Liver (tissue), 9 donors: ENCODE measurements around the gene WEE2. TPM values are rescaled to one million over a fixed set of nuclear protein-coding genes. Genes with fewer than 3 reads are reported as not detected.
A peak's percentile ranks its signal among the peaks of the same experiment; 100 is the strongest.

Experiments
- DNase-seq: peaks from one replicate; pipeline ENCODE4 v3.0.0-alpha.2; 2017; ENCODE audit warnings: low spot score
- H3K27ac ChIP-seq, 2 donors: one replicate each; pipeline ENCODE4 v1.7.0; 2013; ENCODE audit warnings: inconsistent platforms in 2 of 2, low read length in 2 of 2, control low read depth in 1 of 2, low read depth in 1 of 2, mild to moderate bottlenecking in 1 of 2
- H3K27me3 ChIP-seq, 4 donors: one replicate each; pipeline versions ENCODE4 v1.6.1 to v1.7.0; 2013; ENCODE audit warnings: low read length in 3 of 4, inconsistent platforms in 1 of 4, mild to moderate bottlenecking in 1 of 4, moderate library complexity in 1 of 4; ENCODE audit not compliant: control insufficient read depth in 4 of 4, insufficient read depth in 4 of 4
- H3K36me3 ChIP-seq, 4 donors: one replicate each; pipeline versions ENCODE4 v1.6.1 to v1.7.0; 2013; ENCODE audit warnings: low read length in 3 of 4, mild to moderate bottlenecking in 3 of 4, low read depth in 1 of 4, moderate library complexity in 1 of 4; ENCODE audit not compliant: control insufficient read depth in 4 of 4, insufficient read depth in 3 of 4
- H3K4me1 ChIP-seq, 4 donors: one replicate each; pipeline versions ENCODE4 v1.6.1 to v1.7.0; 2013; ENCODE audit warnings: low read length in 3 of 4, mild to moderate bottlenecking in 3 of 4, moderate library complexity in 1 of 4; ENCODE audit not compliant: control insufficient read depth in 4 of 4, insufficient read depth in 4 of 4
- H3K4me3 ChIP-seq, 3 donors: one replicate each; pipeline versions ENCODE4 v1.6.1 to v1.7.0; 2013; ENCODE audit warnings: low read length in 3 of 3, control low read depth in 1 of 3, low read depth in 1 of 3, mild to moderate bottlenecking in 1 of 3
- H3K9ac ChIP-seq, 2 donors: one replicate each; pipeline ENCODE4 v1.7.0; 2013; ENCODE audit warnings: low read length in 2 of 2, mild to moderate bottlenecking in 2 of 2, moderate library complexity in 2 of 2, control low read depth in 1 of 2, low read depth in 1 of 2
- H3K9me3 ChIP-seq, 4 donors: one replicate each; pipeline versions ENCODE4 v1.6.1 to v1.7.0; 2013; ENCODE audit warnings: low read length in 3 of 4; ENCODE audit not compliant: control insufficient read depth in 4 of 4
- ATF3 ChIP-seq: IDR thresholded peaks from 2 replicates; pipeline ENCODE4 v1.6.1; 2016; ENCODE audit warnings: antibody characterized with exemption
- CTCF ChIP-seq: fragments of 150-350 bp; IDR thresholded peaks from 2 replicates; pipeline ENCODE4 v1.5.1; 2017; ENCODE audit warnings: improper control_type of control experiment, low read depth, low read length; ENCODE audit not compliant: missing input control
- EGR1 ChIP-seq, 2 donors: IDR thresholded peaks; 2 replicates each; pipeline ENCODE4 v1.6.1; 2016 to 2018; ENCODE audit warnings: antibody characterized with exemption in 2 of 2, low read depth in 2 of 2
- FOXA1 ChIP-seq: IDR thresholded peaks from 2 replicates; pipeline ENCODE4 v1.6.1; 2016; ENCODE audit warnings: antibody characterized with exemption
- FOXA2 ChIP-seq: IDR thresholded peaks from 2 replicates; pipeline ENCODE4 v1.6.1; 2016; ENCODE audit warnings: antibody characterized with exemption
- GABPA ChIP-seq, 2 donors: IDR thresholded peaks in 1 of 2; conservative IDR thresholded peaks in 1 of 2; 2 replicates each; pipeline ENCODE4 v1.6.1; 2016; ENCODE audit warnings: antibody characterized with exemption in 2 of 2, mild to moderate bottlenecking in 1 of 2, moderate library complexity in 1 of 2
- HNF4A ChIP-seq, 2 donors: conservative IDR thresholded peaks; 2 replicates each; pipeline ENCODE4 v1.6.1; 2016; ENCODE audit warnings: antibody characterized with exemption in 2 of 2, mild to moderate bottlenecking in 2 of 2
- HNF4G ChIP-seq: IDR thresholded peaks from 2 replicates; pipeline ENCODE4 v1.6.1; 2016; ENCODE audit warnings: antibody characterized with exemption
- JUND ChIP-seq, 2 donors: IDR thresholded peaks; 2 replicates each; pipeline ENCODE4 v1.6.1; 2016; ENCODE audit warnings: antibody characterized with exemption in 2 of 2
- MAX ChIP-seq: IDR thresholded peaks from 2 replicates; pipeline ENCODE4 v1.6.1; 2016; ENCODE audit warnings: antibody characterized with exemption
- NR2F2 ChIP-seq: IDR thresholded peaks from 2 replicates; pipeline ENCODE4 v1.6.1; 2016; ENCODE audit warnings: antibody characterized with exemption
- RAD21 ChIP-seq, 2 donors: IDR thresholded peaks; 2 replicates each; pipeline ENCODE4 v1.6.1; 2016; ENCODE audit warnings: antibody characterized with exemption in 2 of 2, mild to moderate bottlenecking in 2 of 2
- REST ChIP-seq: IDR thresholded peaks from 2 replicates; pipeline ENCODE4 v1.6.1; 2016; ENCODE audit warnings: antibody characterized with exemption, mild to moderate bottlenecking
- RXRA ChIP-seq, 2 donors: IDR thresholded peaks; 2 replicates each; pipeline ENCODE4 v1.6.1; 2017 to 2018; ENCODE audit warnings: antibody characterized with exemption in 2 of 2, mild to moderate bottlenecking in 1 of 2
- YY1 ChIP-seq: IDR thresholded peaks from 2 replicates; pipeline ENCODE4 v1.6.1; 2016; ENCODE audit warnings: antibody characterized with exemption, mild to moderate bottlenecking
- ZBTB33 ChIP-seq: IDR thresholded peaks from 2 replicates; pipeline ENCODE4 v1.6.1; 2016; ENCODE audit warnings: antibody characterized with exemption
- WGBS: extraction: QIAGEN DNeasy Blood & Tissue Kit; methylation state at CpG from one replicate; pipeline ENCODE4 v1.1.7; 2013; 5-methylcytosine and 5-hydroxymethylcytosine counted together
- polyA plus RNA-seq, 2 donors: library from polyadenylated mRNA; stranded (reverse) in 1 of 2; unstranded in 1 of 2; fragments of 200-250 nt in 1 of 2; fragments of >200 nt in 1 of 2; fragmentation: Nextera tagmentation in 1 of 2; extraction: Ambion mirVana in 1 of 2; gene quantifications; one replicate each; pipeline versions ENCODE4 v1.2.1 to v1.2.3, GENCODE V29; 2013 to 2015
- total RNA-seq, 2 donors: library from RNA; depleted of rRNA; stranded (reverse); fragments of >200 nt; gene quantifications; one replicate each; pipeline ENCODE4 v1.2.3, GENCODE V29; 2014
- donor health status: healthy.
- donor health status: healthy.
- donor health status: healthy.
- donor health status: healthy.
- donor health status: healthy.

Gene WEE2
- total and polyA plus RNA-seq, 4 donors = not detected

- H3K27me3 ChIP-seq = no peaks in the 10 kb centered on the region
- peak overlapping the region; percentile 74 to 79 for H3K27ac ChIP-seq
- WGBS = under 1% methylated on average over 6 of the region's 6 CpGs
- H3K4me1 ChIP-seq = peaks cover 8 to 15% (median 12%) of the 10 kb centered on the region in 4 donors
- H3K9ac ChIP-seq = peak overlapping the region; percentile 23 to 87
- no peaks in the 10 kb centered on the region for H3K9me3 ChIP-seq
- peaks cover 10 to 25% (median 17%) of the 10 kb centered on the region in 4 donors for H3K36me3 ChIP-seq
- DNase-seq = no peak
- H3K4me3 ChIP-seq = peak overlapping the region; percentile 68 to 93 (median 92)
- no peak for TF ChIP-seq CTCF
- TF ChIP-seq YY1 = no peak
- no peak for TF ChIP-seq GABPA (IDR thresholded peaks at IDR 0.05 in 1 of 2, conservative IDR thresholded peaks at IDR 0.05 in 1 of 2)
- TF ChIP-seq NR2F2 = no peak
- no peak for TF ChIP-seq FOXA2
- TF ChIP-seq EGR1 (IDR thresholded peaks at IDR 0.05; ENCODE audit: low read depth in 2 of 2) = no peak
- no peak for TF ChIP-seq JUND (IDR thresholded peaks at IDR 0.05)
- no peak for TF ChIP-seq RAD21 (IDR thresholded peaks at IDR 0.05)
- no peak for TF ChIP-seq ZBTB33
- no peak for TF ChIP-seq HNF4G
- no peak for TF ChIP-seq HNF4A (conservative IDR thresholded peaks at IDR 0.05)
Measured at GRCh38 chr7:141738592-141739013, 30.4 kb downstream of the WEE2 start.

- H3K4me3 ChIP-seq = peak overlapping the region in 2 of 3 donors; percentile 68 to 92
- no peak overlapping the region for H3K9ac ChIP-seq
- no peak for DNase-seq
- H3K36me3 ChIP-seq = peaks cover 12 to 31% (median 23%) of the 10 kb centered on the region in 4 donors
- H3K27ac ChIP-seq = no peak overlapping the region
- no peaks in the 10 kb centered on the region for H3K27me3 ChIP-seq
- 80% methylated on average over 3 of the region's 3 CpGs for WGBS
- peaks cover 8 to 15% (median 12%) of the 10 kb centered on the region in 4 donors for H3K4me1 ChIP-seq
- no peaks in the 10 kb centered on the region for H3K9me3 ChIP-seq
- TF ChIP-seq HNF4G (no peak), FOXA1 (no peak), FOXA2 (no peak), RXRA (IDR thresholded peaks at IDR 0.05) (no peak), ZBTB33 (no peak), EGR1 (IDR thresholded peaks at IDR 0.05; ENCODE audit: low read depth in 2 of 2) (no peak), ATF3 (no peak), HNF4A (conservative IDR thresholded peaks at IDR 0.05) (no peak), NR2F2 (no peak), CTCF (no peak), MAX (no peak), GABPA (IDR thresholded peaks at IDR 0.05 in 1 of 2, conservative IDR thresholded peaks at IDR 0.05 in 1 of 2) (no peak), REST (no peak), RAD21 (IDR thresholded peaks at IDR 0.05) (no peak)
Measured at GRCh38 chr7:141739250-141739649, 31.1 kb downstream of the WEE2 start.
